Left lobe of liver (tissue), 2 donors: ENCODE results near the gene GSTA1. TPM values are rescaled to one million over a fixed set of nuclear protein-coding genes. Genes with fewer than 3 reads are reported as not detected.
"Not testable (repeated sequence)": the region's sequence is repeated elsewhere in the genome, so short reads cannot be mapped to it uniquely, and the experiment has no call there.

Source experiments
- ATAC-seq: fragments of 200-7000 bp; cut with Tn5 transposase; one replicate; pipeline ENCODE4 v1.9.1; 2020; ENCODE audit warnings: mild to moderate bottlenecking, moderate library complexity
- DNase-seq: peaks from one replicate; pipeline ENCODE4 v3.0.0-alpha.2; 2020; ENCODE audit warnings: low spot score
- total RNA-seq: library from RNA; stranded (reverse); gene quantifications from one replicate; pipeline ENCODE4 v1.2.1, GENCODE V29; 2021
- donor health status: DM: no; HTN: no; CAD: no; lungs with moderate emphysema.
- donor health status: DM: no; HTN: yes; CAD: no.

The GSTA1 gene
- total RNA-seq, 1 donor from 2014 or later: 811 TPM

- DNase-seq, ATAC-seq: not testable (repeated sequence)
Observed at GRCh38 chr6:52809777-52810176, 6.2 kb upstream of the GSTA1 start.

- ATAC-seq: no peak
Observed at GRCh38 chr6:52808660-52809059, 5.0 kb upstream of the GSTA1 start.

GRCh38 chr6:52802806-52803205, 810 bp downstream of the GSTA1 start:
- DNase-seq (no peak), ATAC-seq (peak; percentile 59)

More at GRCh38 chr6:52808660-52809059, 5.0 kb upstream of the GSTA1 start:
- no peak for DNase-seq

GRCh38 chr6:52801188-52801841, 2.3 kb downstream of the GSTA1 start:
- DNase-seq: no peak
- ATAC-seq: peak; percentile 50

GRCh38 chr6:52799272-52799671, 4.3 kb downstream of the GSTA1 start:
- DNase-seq, ATAC-seq: not testable (repeated sequence)

GRCh38 chr6:52794366-52794765, 9.2 kb downstream of the GSTA1 start:
- ATAC-seq, DNase-seq: not testable (repeated sequence)

GRCh38 chr6:52790861-52791260, 12.8 kb downstream of the GSTA1 start:
- ATAC-seq (peak; percentile 47), DNase-seq (no peak)

GRCh38 chr6:52789658-52790057, 14.0 kb downstream of the GSTA1 start:
- peak; percentile 1 for ATAC-seq
- not testable (repeated sequence) for DNase-seq

GRCh38 chr6:52788478-52788877, 15.1 kb downstream of the GSTA1 start:
- peak; percentile 74 for ATAC-seq
- DNase-seq: no peak

GRCh38 chr6:52787917-52788316, 15.7 kb downstream of the GSTA1 start:
- ATAC-seq (peak; percentile 9), DNase-seq (no peak)

- ATAC-seq (no peak), DNase-seq (no peak)
Observed at GRCh38 chr6:52786249-52786956, 17.2 kb downstream of the GSTA1 start.

GRCh38 chr6:52782696-52783274, 20.8 kb downstream of the GSTA1 start:
- ATAC-seq, DNase-seq: not testable (repeated sequence)

GRCh38 chr6:52782209-52782608, 21.4 kb downstream of the GSTA1 start:
- not testable (repeated sequence) for ATAC-seq

GRCh38 chr6:52779237-52779636, 24.4 kb downstream of the GSTA1 start:
- ATAC-seq (no peak), DNase-seq (no peak)

More at GRCh38 chr6:52782209-52782608, 21.4 kb downstream of the GSTA1 start:
- not testable (repeated sequence) for DNase-seq

GRCh38 chr6:52776711-52777351, 26.8 kb downstream of the GSTA1 start:
- DNase-seq, ATAC-seq: not testable (repeated sequence)

- DNase-seq, ATAC-seq: not testable (repeated sequence)
Observed at GRCh38 chr6:52769399-52769798, 34.2 kb downstream of the GSTA1 start.

- not testable (repeated sequence) for DNase-seq, ATAC-seq
Observed at GRCh38 chr6:52767658-52768057, 36.0 kb downstream of the GSTA1 start.

- not testable (repeated sequence) for DNase-seq
- ATAC-seq: peak; percentile 81
Observed at GRCh38 chr6:52763322-52763916, 40.2 kb downstream of the GSTA1 start, which contains the start of gene GSTA2. GSTA2 (minus strand) TSS chr6:52763475; CDS start chr6:52757947, 5,528 bp downstream.

GRCh38 chr6:52761673-52762491, 41.7 kb downstream of the GSTA1 start:
- not testable (repeated sequence) for ATAC-seq, DNase-seq
